ENCODE data around the gene MDM2.

The MDM2 gene

DNA sequence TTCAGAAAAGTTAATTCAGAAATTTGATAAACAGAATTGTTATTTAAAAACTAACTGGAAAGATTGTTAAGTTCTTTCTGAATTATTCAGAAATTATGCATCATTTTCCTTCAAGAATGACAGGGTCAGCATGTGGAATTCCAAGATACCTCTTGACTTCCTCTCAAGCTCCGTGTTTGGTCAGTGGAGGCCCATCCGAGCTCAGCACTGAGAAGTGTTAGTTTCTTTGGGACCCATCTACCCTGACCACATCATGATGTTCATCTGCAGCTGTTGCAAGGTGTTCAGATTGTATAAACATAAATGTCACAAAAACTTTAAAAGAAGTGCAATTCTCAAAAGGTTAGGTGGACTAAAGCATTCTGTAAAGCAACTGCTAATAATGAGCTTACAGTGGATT lies 33.7 kb downstream of the MDM2 start:
- no peaks in the 10 kb centered on the region for H3K79me2 ChIP-seq (ENCODE audit: control insufficient read depth, insufficient read depth, low read length, unreplicated experiment)
- H3K27ac ChIP-seq (ENCODE audit: low read depth, low read length): no peak overlapping the region
- H2AFZ ChIP-seq (ENCODE audit: low read length, unreplicated experiment): no peak overlapping the region
- no peaks in the 10 kb centered on the region for H3K27me3 ChIP-seq (ENCODE audit: insufficient read depth, low read length)
- peaks cover 69% of the 10 kb centered on the region for H3K36me3 ChIP-seq (ENCODE audit: insufficient read depth, low read length)
- no peaks in the 10 kb centered on the region for H3K4me1 ChIP-seq (ENCODE audit: control insufficient read depth, insufficient read depth, low read length, unreplicated experiment)
- H3K4me3 ChIP-seq (ENCODE audit: low read depth, low read length): no peak overlapping the region

DNA sequence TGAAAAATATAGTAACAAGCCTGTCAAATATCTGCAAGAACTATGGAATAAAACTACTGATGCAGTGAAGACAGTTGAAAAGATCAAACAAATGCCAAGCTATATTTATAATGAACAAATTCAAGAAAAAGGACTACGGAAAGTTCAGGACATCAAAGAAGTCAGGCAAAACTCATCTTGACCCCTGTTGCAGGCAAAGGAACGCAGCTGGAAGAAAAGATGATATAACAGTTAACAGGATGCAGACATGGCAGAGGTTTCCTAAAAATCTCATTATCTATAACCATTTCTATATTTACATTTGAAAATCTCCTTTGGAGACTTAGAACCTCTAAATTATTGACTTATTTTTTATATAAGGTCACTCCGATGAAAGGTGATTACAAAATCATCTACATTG lies 34.1 kb downstream of the MDM2 start:
- H3K4me3 ChIP-seq (ENCODE audit: low read depth, low read length): no peak overlapping the region
- H3K27me3 ChIP-seq (ENCODE audit: insufficient read depth, low read length): no peaks in the 10 kb centered on the region
- no peak overlapping the region for H2AFZ ChIP-seq (ENCODE audit: low read length, unreplicated experiment)
- H3K79me2 ChIP-seq (ENCODE audit: control insufficient read depth, insufficient read depth, low read length, unreplicated experiment): no peaks in the 10 kb centered on the region
- H3K4me1 ChIP-seq (ENCODE audit: control insufficient read depth, insufficient read depth, low read length, unreplicated experiment): no peaks in the 10 kb centered on the region
- H3K27ac ChIP-seq (ENCODE audit: low read depth, low read length): no peak overlapping the region
- H3K36me3 ChIP-seq (ENCODE audit: insufficient read depth, low read length): peaks cover 67% of the 10 kb centered on the region

DNA sequence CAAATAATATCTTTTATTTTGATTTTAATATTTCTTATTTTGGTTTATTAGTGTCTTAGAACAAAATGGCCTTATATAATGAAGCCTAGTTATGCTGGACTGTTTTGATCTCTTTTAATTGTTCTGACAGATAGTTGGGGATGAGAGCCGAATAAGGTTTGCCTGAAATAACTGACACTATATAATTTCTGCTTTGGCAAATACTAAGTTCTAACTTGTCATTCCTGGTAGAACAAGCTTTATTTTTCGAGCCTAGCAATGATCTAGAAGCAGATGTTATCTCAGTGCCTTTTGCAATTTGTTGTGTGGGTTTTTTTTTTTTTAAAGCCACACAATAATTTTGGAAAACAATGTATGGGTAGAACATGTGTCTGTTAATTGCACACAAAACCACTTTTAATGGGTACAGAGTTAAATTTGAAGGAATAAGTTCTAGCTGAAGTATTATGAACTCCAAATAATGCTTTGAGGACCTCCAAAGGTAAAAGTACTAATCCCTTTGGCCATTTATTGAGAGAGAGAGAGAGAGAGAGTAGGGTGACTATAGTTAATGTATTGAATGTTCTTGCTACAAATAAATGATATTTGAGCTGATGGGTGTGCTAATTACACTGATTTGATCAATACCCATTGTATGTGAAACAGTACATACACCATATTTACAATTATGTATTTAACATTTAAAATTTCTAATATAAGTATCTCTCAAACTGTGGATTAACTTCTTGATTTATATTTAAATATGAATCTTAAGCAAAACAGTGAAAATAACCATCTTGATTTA lies 35.0 kb downstream of the MDM2 start:
- Histone ChIP-seq H3K4me1 (ENCODE audit: control insufficient read depth, insufficient read depth, low read length, unreplicated experiment) (no peaks in the 10 kb centered on the region), H3K79me2 (ENCODE audit: control insufficient read depth, insufficient read depth, low read length, unreplicated experiment) (no peaks in the 10 kb centered on the region), H3K27me3 (ENCODE audit: insufficient read depth, low read length) (no peaks in the 10 kb centered on the region), H3K27ac (ENCODE audit: low read depth, low read length) (no peak overlapping the region), H2AFZ (ENCODE audit: low read length, unreplicated experiment) (no peak overlapping the region), H3K4me3 (ENCODE audit: low read depth, low read length) (no peak overlapping the region), H3K36me3 (ENCODE audit: insufficient read depth, low read length) (peaks cover 60% of the 10 kb centered on the region)

DNA sequence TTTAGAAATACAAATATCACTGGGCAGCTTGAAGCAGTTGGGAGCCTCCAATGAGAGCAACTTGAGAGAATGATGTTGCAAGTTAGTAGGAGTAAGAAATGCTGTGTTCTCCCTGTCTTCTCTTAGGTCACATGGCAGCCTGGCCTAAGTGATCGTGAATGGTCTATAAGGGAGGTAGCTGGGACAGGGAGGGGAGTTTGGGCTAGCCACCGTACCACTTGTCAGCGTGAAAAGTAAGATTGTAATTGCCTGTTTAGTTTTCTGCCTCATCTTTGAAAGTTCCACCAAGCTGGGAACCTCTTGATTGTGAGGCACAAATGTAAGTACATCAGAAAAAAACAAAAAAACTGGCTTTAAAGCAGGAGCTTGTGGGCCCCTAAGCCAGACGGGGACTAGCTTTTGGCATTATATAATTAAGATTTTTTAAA lies 36.4 kb downstream of the MDM2 start:
- H3K36me3 ChIP-seq (ENCODE audit: insufficient read depth, low read length): peaks cover 46% of the 10 kb centered on the region
- no peak overlapping the region for H2AFZ ChIP-seq (ENCODE audit: low read length, unreplicated experiment)
- no peaks in the 10 kb centered on the region for H3K79me2 ChIP-seq (ENCODE audit: control insufficient read depth, insufficient read depth, low read length, unreplicated experiment)
- no peak overlapping the region for H3K27ac ChIP-seq (ENCODE audit: low read depth, low read length)
- no peak overlapping the region for H3K4me3 ChIP-seq (ENCODE audit: low read depth, low read length)
- no peaks in the 10 kb centered on the region for H3K4me1 ChIP-seq (ENCODE audit: control insufficient read depth, insufficient read depth, low read length, unreplicated experiment)
- H3K27me3 ChIP-seq (ENCODE audit: insufficient read depth, low read length): no peaks in the 10 kb centered on the region

DNA sequence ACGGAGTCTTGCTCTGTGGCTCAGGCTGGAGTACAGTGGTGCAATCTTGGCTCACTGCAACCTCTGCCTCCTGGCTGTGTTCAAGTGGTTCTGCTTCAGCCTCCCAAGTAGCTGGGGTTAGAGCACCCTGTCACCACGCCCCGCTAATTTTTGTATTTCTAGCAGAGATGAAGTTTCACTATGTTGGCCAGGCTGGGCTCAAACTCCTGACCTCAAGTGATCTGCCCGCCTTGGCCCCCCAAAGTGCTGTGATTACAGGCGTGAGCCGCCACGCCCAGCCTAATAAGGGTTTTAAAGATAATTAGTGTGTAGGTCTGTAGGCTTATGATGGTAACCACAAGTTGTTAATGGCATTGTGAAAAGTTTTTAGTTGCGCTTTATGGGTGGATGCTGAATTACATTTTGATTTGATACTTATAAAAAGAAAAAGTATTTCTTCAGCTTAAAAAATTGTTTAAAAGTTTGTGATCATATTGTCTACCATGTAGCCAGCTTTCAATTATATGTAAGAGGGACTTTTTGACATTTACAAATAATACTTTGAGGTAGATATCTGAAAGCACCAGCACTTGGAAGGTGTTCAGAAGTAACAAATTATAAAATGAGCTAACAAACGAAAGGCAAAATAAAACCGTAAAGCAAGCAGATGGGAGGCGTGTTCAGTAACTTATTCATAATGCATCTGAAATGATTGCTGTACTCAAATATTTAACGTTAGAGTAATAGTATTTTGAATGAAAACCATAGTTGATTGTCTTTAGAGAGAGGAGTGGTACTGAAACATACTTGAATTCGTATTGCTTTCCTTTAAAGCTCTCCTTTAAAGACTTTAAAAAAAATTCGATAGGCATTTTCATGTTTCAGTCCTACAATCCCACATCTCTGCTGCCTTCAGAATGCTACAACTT lies 37.1 kb downstream of the MDM2 start:
- no peak overlapping the region for H2AFZ ChIP-seq (ENCODE audit: low read length, unreplicated experiment)
- H3K4me3 ChIP-seq (ENCODE audit: low read depth, low read length): no peak overlapping the region
- no peak overlapping the region for H3K27ac ChIP-seq (ENCODE audit: low read depth, low read length)
- no peaks in the 10 kb centered on the region for H3K79me2 ChIP-seq (ENCODE audit: control insufficient read depth, insufficient read depth, low read length, unreplicated experiment)
- no peaks in the 10 kb centered on the region for H3K27me3 ChIP-seq (ENCODE audit: insufficient read depth, low read length)
- H3K4me1 ChIP-seq (ENCODE audit: control insufficient read depth, insufficient read depth, low read length, unreplicated experiment): no peaks in the 10 kb centered on the region
- H3K36me3 ChIP-seq (ENCODE audit: insufficient read depth, low read length): peaks cover 39% of the 10 kb centered on the region

DNA sequence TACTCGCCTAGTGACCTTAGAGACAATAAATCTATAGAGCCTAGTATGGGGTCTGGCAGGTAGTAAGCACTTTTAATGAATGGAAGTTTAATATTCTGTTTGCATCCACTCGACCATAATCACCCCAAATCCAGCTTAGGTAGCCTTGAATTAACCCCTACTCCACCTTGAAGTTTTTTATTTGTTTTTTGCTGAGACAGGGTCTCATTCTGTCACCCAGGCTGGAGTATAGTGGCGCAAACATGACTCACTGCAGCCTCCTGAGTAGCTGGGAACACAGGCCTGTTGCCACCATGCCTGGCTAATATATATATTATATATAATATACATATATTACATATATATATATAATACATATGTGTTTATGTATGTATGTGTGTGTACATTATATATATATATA lies 38.8 kb downstream of the MDM2 start:
- H3K4me3 ChIP-seq (ENCODE audit: low read depth, low read length): no peak overlapping the region

DNA sequence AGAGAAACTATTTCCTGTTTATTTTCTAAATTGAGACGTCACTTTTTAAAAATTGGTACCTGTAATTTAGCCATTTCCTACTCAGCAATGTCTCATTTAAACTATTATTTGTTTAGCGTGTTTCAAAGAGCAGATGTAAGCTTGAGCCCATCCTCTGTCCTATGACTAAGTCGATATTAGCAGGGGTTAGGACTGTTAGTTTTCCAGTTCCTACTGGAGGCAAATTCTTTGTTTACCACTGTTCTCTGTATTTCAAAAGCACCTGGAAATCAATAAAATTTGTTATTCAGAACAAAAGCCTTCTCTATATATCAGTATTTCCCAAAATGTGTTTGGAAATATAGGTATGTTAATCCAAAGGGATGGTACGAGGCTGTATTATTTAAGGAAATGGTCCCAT lies 42.4 kb downstream of the MDM2 start:
- H3K79me2 ChIP-seq (ENCODE audit: control insufficient read depth, insufficient read depth, low read length, unreplicated experiment): no peaks in the 10 kb centered on the region
- no peak overlapping the region for H3K27ac ChIP-seq (ENCODE audit: low read depth, low read length)
- no peak overlapping the region for H3K4me3 ChIP-seq (ENCODE audit: low read depth, low read length)
- H2AFZ ChIP-seq (ENCODE audit: low read length, unreplicated experiment): no peak overlapping the region
- no peaks in the 10 kb centered on the region for H3K27me3 ChIP-seq (ENCODE audit: insufficient read depth, low read length)
- no peaks in the 10 kb centered on the region for H3K4me1 ChIP-seq (ENCODE audit: control insufficient read depth, insufficient read depth, low read length, unreplicated experiment)
- H3K36me3 ChIP-seq (ENCODE audit: insufficient read depth, low read length): 0 out of 2 replicates have a peak, but pooled peaks cover 2% of the 10 kb centered on the region

More for the DNA sequence above, 38.8 kb downstream of the MDM2 start:
- H3K27ac ChIP-seq (ENCODE audit: low read depth, low read length): no peak overlapping the region
- H3K4me1 ChIP-seq (ENCODE audit: control insufficient read depth, insufficient read depth, low read length, unreplicated experiment): no peaks in the 10 kb centered on the region
- no peaks in the 10 kb centered on the region for H3K79me2 ChIP-seq (ENCODE audit: control insufficient read depth, insufficient read depth, low read length, unreplicated experiment)
- no peak overlapping the region for H2AFZ ChIP-seq (ENCODE audit: low read length, unreplicated experiment)
- no peaks in the 10 kb centered on the region for H3K27me3 ChIP-seq (ENCODE audit: insufficient read depth, low read length)
- H3K36me3 ChIP-seq (ENCODE audit: insufficient read depth, low read length): peaks cover 30% of the 10 kb centered on the region

DNA sequence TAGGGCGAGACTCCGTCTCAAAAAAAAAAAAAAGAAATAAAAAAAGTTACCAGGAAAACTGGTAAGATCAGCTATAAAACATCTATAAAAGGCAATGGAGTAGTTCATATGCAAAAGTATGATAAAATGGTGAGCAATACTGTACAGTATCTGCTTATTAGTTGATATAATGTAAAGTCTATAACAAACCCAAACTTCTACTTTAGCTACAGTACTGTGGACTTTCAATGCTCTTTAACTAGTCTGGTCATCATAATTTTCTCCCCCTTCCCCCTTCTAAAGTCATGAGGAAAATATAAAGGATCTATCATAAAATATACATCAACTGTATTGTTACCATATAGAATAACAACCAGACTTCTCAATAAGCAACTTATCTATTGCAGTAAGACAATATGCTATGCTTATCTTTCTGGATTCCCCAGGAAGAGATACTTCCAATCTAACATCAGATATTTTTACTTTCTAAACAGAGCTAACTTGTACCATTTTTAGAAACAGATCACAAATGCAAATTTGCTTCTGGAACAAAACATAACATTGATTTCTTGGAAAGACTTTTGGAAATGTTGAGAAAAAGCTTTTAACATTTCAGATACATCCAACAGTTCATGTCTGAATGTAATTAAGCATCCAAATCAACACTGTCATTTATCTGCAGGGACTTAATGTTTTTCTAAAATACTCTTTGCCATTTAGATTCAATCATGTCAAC lies 43.8 kb downstream of the MDM2 start:
- Histone ChIP-seq H3K27me3 (ENCODE audit: insufficient read depth, low read length) (no peaks in the 10 kb centered on the region), H3K27ac (ENCODE audit: low read depth, low read length) (no peak overlapping the region), H2AFZ (ENCODE audit: low read length, unreplicated experiment) (no peak overlapping the region), H3K4me3 (ENCODE audit: low read depth, low read length) (no peak overlapping the region), H3K36me3 (ENCODE audit: insufficient read depth, low read length) (peaks cover 6% of the 10 kb centered on the region; the same call in 1 of the 2 replicates), H3K4me1 (ENCODE audit: control insufficient read depth, insufficient read depth, low read length, unreplicated experiment) (no peaks in the 10 kb centered on the region), H3K79me2 (ENCODE audit: control insufficient read depth, insufficient read depth, low read length, unreplicated experiment) (no peaks in the 10 kb centered on the region)

DNA sequence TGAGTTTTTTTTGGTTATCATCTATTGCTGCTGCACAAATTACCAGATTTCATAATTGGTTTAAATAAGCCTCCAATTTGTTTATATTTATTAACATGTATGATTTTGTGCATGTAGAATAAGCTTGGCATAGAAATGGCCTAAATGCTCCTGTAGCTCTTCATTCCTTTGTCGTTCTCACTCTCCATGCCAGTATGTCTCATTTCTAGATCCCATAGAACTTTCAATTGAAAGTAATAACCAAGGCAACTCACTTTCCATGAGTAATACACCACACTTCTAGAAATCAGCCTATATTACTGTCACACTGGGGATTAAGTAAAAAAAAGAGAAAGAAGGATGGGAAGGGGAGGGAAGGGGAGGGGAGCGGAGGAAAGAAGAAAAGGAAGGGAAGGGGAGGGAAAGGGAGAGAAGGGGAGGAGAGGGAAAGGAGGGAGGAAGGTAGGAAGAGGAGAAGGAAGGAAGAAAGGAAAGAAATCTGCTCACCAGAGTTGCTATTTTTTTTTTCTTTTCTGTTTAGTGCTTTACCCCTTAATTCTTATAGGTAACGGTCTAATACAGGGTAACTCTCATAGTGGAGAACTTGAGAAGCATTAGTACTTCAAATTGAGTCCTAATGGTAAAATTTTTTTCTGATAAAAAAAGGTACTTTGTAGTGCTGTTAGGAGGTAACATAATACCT lies 45.6 kb downstream of the MDM2 start:
- H3K79me2 ChIP-seq (ENCODE audit: control insufficient read depth, insufficient read depth, low read length, unreplicated experiment): no peaks in the 10 kb centered on the region
- H2AFZ ChIP-seq (ENCODE audit: low read length, unreplicated experiment): no peak overlapping the region
- peaks cover 18% of the 10 kb centered on the region; the same call in 1 of the 2 replicates for H3K36me3 ChIP-seq (ENCODE audit: insufficient read depth, low read length)
- H3K27ac ChIP-seq (ENCODE audit: low read depth, low read length): no peak overlapping the region
- H3K4me1 ChIP-seq (ENCODE audit: control insufficient read depth, insufficient read depth, low read length, unreplicated experiment): no peaks in the 10 kb centered on the region
- no peak overlapping the region for H3K4me3 ChIP-seq (ENCODE audit: low read depth, low read length)
- no peaks in the 10 kb centered on the region for H3K27me3 ChIP-seq (ENCODE audit: insufficient read depth, low read length)

DNA sequence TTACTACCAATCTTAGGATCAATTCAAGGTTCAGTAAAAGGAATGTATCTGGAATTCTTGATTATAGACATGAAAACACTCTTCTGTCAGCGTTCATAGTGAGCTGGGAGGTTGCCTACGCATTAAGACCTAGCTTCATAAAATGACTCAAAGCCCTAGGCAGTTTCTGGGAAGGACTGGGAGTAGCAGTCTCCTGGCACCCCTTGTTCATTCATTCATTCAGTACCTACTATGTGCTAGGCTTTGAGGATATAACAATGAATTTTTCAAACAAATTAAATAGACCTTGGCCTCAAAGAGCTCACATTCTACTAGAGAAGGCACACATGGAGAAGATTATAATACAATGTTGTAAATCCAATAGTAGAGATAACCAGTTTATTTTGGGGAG lies 46.1 kb downstream of the MDM2 start:
- Histone ChIP-seq H3K79me2 (ENCODE audit: control insufficient read depth, insufficient read depth, low read length, unreplicated experiment) (no peaks in the 10 kb centered on the region), H2AFZ (ENCODE audit: low read length, unreplicated experiment) (no peak overlapping the region), H3K4me1 (ENCODE audit: control insufficient read depth, insufficient read depth, low read length, unreplicated experiment) (no peaks in the 10 kb centered on the region), H3K36me3 (ENCODE audit: insufficient read depth, low read length) (peaks cover 20% of the 10 kb centered on the region; the same call in 1 of the 2 replicates), H3K4me3 (ENCODE audit: low read depth, low read length) (no peak overlapping the region), H3K27me3 (ENCODE audit: insufficient read depth, low read length) (no peaks in the 10 kb centered on the region), H3K27ac (ENCODE audit: low read depth, low read length) (no peak overlapping the region)

All from ACC112 (cell line).